ENCODE data around the gene GRAMD1B.
A peak's percentile ranks its signal among the peaks of the same experiment; 100 is the strongest.
"Not testable (repeated sequence)": the region's sequence is repeated elsewhere in the genome, so short reads cannot be mapped to it uniquely, and the experiment has no call there.

GRAMD1B gene

GRCh38 chr11:123640677-123641494, 210.8 kb downstream of the GRAMD1B start:
- DNase-seq (ENCODE audit: low read depth, low spot score), result peak; percentile 83

- no peak for DNase-seq (ENCODE audit: low read depth, low spot score)
These were observed 211.4 kb downstream of the GRAMD1B start for GRCh38 chr11:123641495-123641840.

- no peak for DNase-seq (ENCODE audit: low read depth, low spot score)
These were observed 212.4 kb downstream of the GRAMD1B start for GRCh38 chr11:123642435-123642834.

DNA sequence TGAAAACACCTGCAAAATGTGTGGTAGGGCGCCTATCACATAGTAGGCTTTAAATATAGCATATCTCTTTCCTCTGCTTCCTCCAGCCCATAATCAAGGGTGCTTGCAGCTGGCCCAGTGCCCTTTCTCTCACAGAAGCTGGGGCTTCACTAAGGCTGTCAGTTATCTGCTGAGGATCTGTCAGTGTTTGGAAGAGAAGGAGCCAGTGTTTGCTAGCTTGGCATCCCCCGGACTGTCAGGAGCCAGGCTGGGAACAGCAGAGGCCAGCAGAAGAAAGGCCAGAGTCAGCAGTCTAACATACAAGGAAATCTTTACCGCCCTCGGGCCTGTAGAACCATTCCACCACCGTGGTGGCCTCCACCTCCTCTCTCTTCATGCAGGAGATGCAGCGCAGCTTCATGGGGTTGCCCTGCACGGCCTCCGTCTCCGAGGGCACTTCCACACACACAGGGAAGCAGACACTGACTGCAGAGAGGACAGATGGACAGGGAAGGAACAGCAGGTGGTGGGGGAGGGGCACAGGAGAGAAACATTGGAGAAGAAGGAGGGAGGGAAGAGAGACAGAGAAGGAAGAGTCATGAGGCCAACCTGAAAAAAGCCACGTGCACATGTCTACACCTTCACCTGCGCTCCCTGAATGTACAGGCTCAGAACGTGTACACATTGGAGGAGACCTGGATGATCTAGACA, 215.4 kb downstream of the GRAMD1B start:
- peak; percentile 30 for DNase-seq (ENCODE audit: low read depth, low spot score)

- DNase-seq (ENCODE audit: low read depth, low spot score), result no peak
These were observed 220.8 kb downstream of the GRAMD1B start for GRCh38 chr11:123650901-123651300.

DNA sequence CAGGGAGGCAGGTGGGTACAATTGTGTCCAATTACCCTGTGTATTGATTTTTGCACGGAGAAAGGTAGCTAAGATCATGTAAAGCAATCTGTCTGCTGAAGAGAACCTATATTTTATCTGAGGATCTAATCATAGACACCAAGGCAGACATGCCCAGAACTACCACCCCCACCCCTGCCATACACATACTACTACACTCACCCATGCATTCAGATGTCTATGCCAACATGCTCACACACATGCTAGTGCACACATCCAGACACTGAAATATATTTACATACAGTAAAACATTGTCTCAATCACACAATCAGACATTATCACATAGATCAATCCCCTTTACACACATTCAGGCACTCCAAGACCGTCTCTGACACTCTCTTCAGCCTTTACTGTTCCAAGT, 222.5 kb downstream of the GRAMD1B start:
- no peak for DNase-seq (ENCODE audit: low read depth, low spot score)

- no peak for DNase-seq (ENCODE audit: low read depth, low spot score)
These were observed 223.4 kb downstream of the GRAMD1B start for GRCh38 chr11:123653483-123653826.

GRCh38 chr11:123653827-123654565, 223.9 kb downstream of the GRAMD1B start:
- DNase-seq (ENCODE audit: low read depth, low spot score), result peak; percentile 72

- peak; percentile 95 for DNase-seq (ENCODE audit: low read depth, low spot score)
These were observed 224.6 kb downstream of the GRAMD1B start, which contains the start of gene SCN3B for GRCh38 chr11:123654566-123655081. TSS of gene SCN3B (minus strand) at chr11:123654624. CDS start at chr11:123653801, 823 bp downstream.

- no peak for DNase-seq (ENCODE audit: low read depth, low spot score)
These were observed 229.2 kb downstream of the GRAMD1B start for GRCh38 chr11:123659311-123659710.

- DNase-seq (ENCODE audit: low read depth, low spot score), result not testable (repeated sequence)
These were observed 229.9 kb downstream of the GRAMD1B start for GRCh38 chr11:123659965-123660364.

GRCh38 chr11:123665306-123665705, 235.2 kb downstream of the GRAMD1B start:
- DNase-seq (ENCODE audit: low read depth, low spot score), result no peak

DNA sequence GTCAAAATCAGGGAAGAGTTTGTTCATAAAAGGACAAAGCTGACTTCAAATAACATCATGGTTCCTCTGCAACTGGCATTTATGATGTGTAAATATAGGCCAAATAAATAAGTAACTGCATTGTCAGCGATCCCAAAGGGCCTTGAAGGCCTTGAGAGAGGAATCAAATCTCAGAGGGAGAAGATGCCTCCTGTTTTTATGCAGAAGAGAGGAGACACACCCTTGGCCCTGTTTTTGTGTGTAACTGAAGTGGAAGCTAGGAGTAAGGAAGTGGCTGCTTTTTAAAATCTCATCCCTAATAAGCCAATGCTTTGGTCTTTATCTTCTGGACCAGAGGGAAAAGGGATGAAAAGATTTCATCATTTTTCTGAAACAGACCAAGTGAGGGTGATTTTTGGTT, 240.0 kb downstream of the GRAMD1B start:
- DNase-seq (ENCODE audit: low read depth, low spot score), result no peak

DNA sequence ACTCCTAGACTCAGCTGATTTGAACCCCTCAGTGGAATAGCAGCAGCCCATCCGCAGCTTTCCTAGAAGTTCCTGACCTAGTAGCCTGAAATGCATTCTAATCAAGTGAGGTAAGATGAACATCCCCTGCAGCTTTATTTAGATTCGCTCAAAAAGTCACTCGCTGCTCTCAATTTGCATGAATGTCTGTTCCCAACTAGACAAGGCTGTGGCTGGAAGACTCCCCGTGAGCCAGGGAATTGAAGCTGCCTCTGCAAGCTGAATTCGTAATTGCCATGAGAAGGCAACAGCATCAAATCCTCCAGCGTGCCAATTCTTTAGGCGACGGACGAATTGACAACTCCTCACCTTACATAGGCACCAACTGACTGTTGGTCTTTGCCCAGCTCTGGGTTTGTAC, 241.5 kb downstream of the GRAMD1B start:
- DNase-seq (ENCODE audit: low read depth, low spot score), result peak; percentile 42

DNA sequence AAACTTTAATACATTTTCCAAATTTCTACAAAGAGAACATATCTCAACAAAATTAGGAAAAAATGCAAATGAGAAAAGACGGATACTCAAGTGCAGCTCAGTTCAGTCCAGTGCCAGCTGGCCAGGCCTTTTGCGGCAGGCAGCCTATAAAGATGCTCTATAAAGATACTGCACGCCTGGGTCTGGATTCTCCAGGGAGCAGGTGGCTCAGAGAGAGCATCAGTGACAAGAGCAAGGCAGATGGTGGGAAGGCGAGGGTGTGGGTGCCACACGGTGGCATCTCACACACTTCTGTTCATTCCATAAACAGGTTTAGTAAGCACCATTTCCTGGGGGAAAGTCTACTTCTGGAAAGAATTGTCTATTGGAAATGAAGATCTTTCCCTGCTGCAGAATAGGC, 242.5 kb downstream of the GRAMD1B start:
- no peak for DNase-seq (ENCODE audit: low read depth, low spot score)

GRCh38 chr11:123674297-123674696, 244.2 kb downstream of the GRAMD1B start:
- DNase-seq (ENCODE audit: low read depth, low spot score), result no peak

All from ELF-1 (cell line).